ENCODE data around the gene SELP. TPM values are rescaled to one million over a fixed set of nuclear protein-coding genes. Genes with fewer than 3 reads are reported as not detected.

Gene SELP
- polyA plus RNA-seq, 5 donors, result 6.7 to 11.5 (median 6.7) TPM

Other genes with a start within 250 kb of the SELP start
- 1 to 10 TPM; 4.1 to 5.9 (median 4.4) TPM for gene CCDC181, start 202.7 kb downstream of the SELP start, polyA plus RNA-seq (ENCODE audit: insufficient read depth in 1 of 5, insufficient read length in 5 of 5, low replicate concordance in 1 of 5)
- 10 to 100 TPM; 12.6 to 18.0 (median 14.1) TPM for gene SLC19A2, start 144.2 kb downstream of the SELP start, polyA plus RNA-seq (ENCODE audit: insufficient read depth in 1 of 5, insufficient read length in 5 of 5, low replicate concordance in 1 of 5)
- gene F5, start 43.6 kb downstream of the SELP start, polyA plus RNA-seq (ENCODE audit: insufficient read depth in 1 of 5, insufficient read length in 5 of 5, low replicate concordance in 1 of 5), result 1 to 10 TPM in 1 of 5 donors, under 1 TPM in 4; 0.10 to 1.5 (median 0.26) TPM
- gene SELL, start 81.5 kb upstream of the SELP start, polyA plus RNA-seq (ENCODE audit: insufficient read depth in 1 of 5, insufficient read length in 5 of 5, low replicate concordance in 1 of 5), result 1 to 10 TPM; 3.1 to 5.2 (median 3.3) TPM
- under 1 TPM; 0.08 to 0.29 (median 0.24) TPM for gene SELE, start 104.0 kb upstream of the SELP start, polyA plus RNA-seq (ENCODE audit: insufficient read depth in 1 of 5, insufficient read length in 5 of 5, low replicate concordance in 1 of 5)
- 10 to 100 TPM; 13.5 to 17.6 (median 16.2) TPM for gene METTL18, start 164.8 kb upstream of the SELP start, polyA plus RNA-seq (ENCODE audit: insufficient read depth in 1 of 5, insufficient read length in 5 of 5, low replicate concordance in 1 of 5)

Measured in right lung (tissue), 5 donors.